K562 (cell line): ENCODE data around the gene DPP10.

Source experiments
- CTCF ChIP-seq, 3 experiments: IDR thresholded peaks in 2 of 3; conservative IDR thresholded peaks in 1 of 3; 2 replicates each; pipeline ENCODE4 v1.5.1; 2011 to 2012; ENCODE audit warnings: low read length in 3 of 3, mild to moderate bottlenecking in 3 of 3, control low read depth in 2 of 3, improper control_type of control experiment in 1 of 3, inconsistent platforms in 1 of 3, low read depth in 1 of 3, mixed read lengths in 1 of 3, moderate library complexity in 1 of 3; ENCODE audit not compliant: insufficient read depth in 2 of 3
- EP400 ChIP-seq: fragments of 450-650 bp; IDR thresholded peaks from 2 replicates; pipeline ENCODE4 v1.6.1; 2017; ENCODE audit warnings: antibody characterized with exemption, mild to moderate bottlenecking, moderate library complexity
- FOXA1 ChIP-seq: fragments of 450-650 bp; IDR thresholded peaks from 2 replicates; pipeline ENCODE4 v1.6.1; 2016; ENCODE audit warnings: mild to moderate bottlenecking, borderline replicate concordance
- SAFB2 ChIP-seq: fragments of 200-400 bp; formaldehyde crosslinking; IDR thresholded peaks from 2 replicates; pipeline ENCODE4 v1.6.1; 2018; ENCODE audit warnings: borderline replicate concordance, low read length, low read depth, moderate library complexity; ENCODE audit not compliant: severe bottlenecking
- SREBF2 ChIP-seq: sonication (generic); formaldehyde crosslinking; IDR thresholded peaks from 2 replicates; pipeline ENCODE4 v1.4.0; 2020; ENCODE audit warnings: mild to moderate bottlenecking, missing genetic modification reagents
- TBP ChIP-seq: optimal IDR thresholded peaks from 2 replicates; pipeline ENCODE3; 2011; ENCODE audit warnings: low read depth, low read length, improper control_type of control experiment
- TCF7L2 ChIP-seq: fragments of 150-350 bp; IDR thresholded peaks from 2 replicates; pipeline ENCODE4 v1.6.1; 2016; ENCODE audit warnings: low read depth, mild to moderate bottlenecking, low read length, moderate library complexity
- UBTF ChIP-seq, 2 experiments: IDR thresholded peaks; 2 replicates each; pipeline ENCODE4 v1.6.1; 2012; ENCODE audit warnings: improper control_type of control experiment in 2 of 2, low read depth in 2 of 2, low read length in 2 of 2, borderline replicate concordance in 1 of 2
- ZNF124 ChIP-seq: sonication (generic); formaldehyde crosslinking; IDR thresholded peaks from 2 replicates; pipeline ENCODE4 v1.8.1; 2022; ENCODE audit warnings: missing genetic modification reagents
- ZNF780A ChIP-seq: fragments of 250-450 bp; sonication (Bioruptor Pico); IDR thresholded peaks from 2 replicates; pipeline ENCODE4 v1.5.0; 2021; ENCODE audit warnings: mild to moderate bottlenecking
- ZNF785 ChIP-seq: fragments of 250-450 bp; sonication (Bioruptor Pico); IDR thresholded peaks from 2 replicates; pipeline ENCODE4 v1.4.0; 2020; ENCODE audit warnings: mild to moderate bottlenecking
- ZSCAN29 ChIP-seq: fragments of 450-650 bp; IDR thresholded peaks from 2 replicates; pipeline ENCODE4 v1.6.1; 2017
- TF ChIP-seq, protein P1 (sequence below): fragments of 450-650 bp; IDR thresholded peaks from 2 replicates; pipeline ENCODE4 v1.6.1; 2016; ENCODE audit warnings: mild to moderate bottlenecking

- TF ChIP-seq, protein P1, sequence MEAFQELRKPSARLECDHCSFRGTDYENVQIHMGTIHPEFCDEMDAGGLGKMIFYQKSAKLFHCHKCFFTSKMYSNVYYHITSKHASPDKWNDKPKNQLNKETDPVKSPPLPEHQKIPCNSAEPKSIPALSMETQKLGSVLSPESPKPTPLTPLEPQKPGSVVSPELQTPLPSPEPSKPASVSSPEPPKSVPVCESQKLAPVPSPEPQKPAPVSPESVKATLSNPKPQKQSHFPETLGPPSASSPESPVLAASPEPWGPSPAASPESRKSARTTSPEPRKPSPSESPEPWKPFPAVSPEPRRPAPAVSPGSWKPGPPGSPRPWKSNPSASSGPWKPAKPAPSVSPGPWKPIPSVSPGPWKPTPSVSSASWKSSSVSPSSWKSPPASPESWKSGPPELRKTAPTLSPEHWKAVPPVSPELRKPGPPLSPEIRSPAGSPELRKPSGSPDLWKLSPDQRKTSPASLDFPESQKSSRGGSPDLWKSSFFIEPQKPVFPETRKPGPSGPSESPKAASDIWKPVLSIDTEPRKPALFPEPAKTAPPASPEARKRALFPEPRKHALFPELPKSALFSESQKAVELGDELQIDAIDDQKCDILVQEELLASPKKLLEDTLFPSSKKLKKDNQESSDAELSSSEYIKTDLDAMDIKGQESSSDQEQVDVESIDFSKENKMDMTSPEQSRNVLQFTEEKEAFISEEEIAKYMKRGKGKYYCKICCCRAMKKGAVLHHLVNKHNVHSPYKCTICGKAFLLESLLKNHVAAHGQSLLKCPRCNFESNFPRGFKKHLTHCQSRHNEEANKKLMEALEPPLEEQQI = no peak
- no peak for TF ChIP-seq TBP
- TF ChIP-seq SAFB2 = no peak
- no peak for TF ChIP-seq ZSCAN29
- no peak for TF ChIP-seq ZNF124 (CRISPR knock-in tag)
- TF ChIP-seq ZNF785 (CRISPR knock-in tag) = no peak
- TF ChIP-seq UBTF (IDR thresholded peaks at IDR 0.05; ENCODE audit: borderline replicate concordance in 1 of 2, low read depth in 2 of 2, low read length in 2 of 2) = no peak
- no peak for TF ChIP-seq CTCF (IDR thresholded peaks at IDR 0.05 in 2 of 3, conservative IDR thresholded peaks at IDR 0.05 in 1 of 3; ENCODE audit: insufficient read depth in 2 of 3, low read depth in 1 of 3, low read length in 3 of 3)
- no peak for TF ChIP-seq SREBF2
- TF ChIP-seq EP400 = no peak
- TF ChIP-seq ZNF780A (CRISPR knock-in tag) = no peak
- no peak for TF ChIP-seq TCF7L2
- no peak for TF ChIP-seq FOXA1
These were observed 1295.7 kb downstream of the DPP10 start for GRCh38 chr2:115738111-115738510.
